Dermis blood vessel endothelial cell (primary cell): ENCODE measurements around the gene SFXN1. TPM values are rescaled to one million over a fixed set of nuclear protein-coding genes. Genes with fewer than 3 reads are reported as not detected.

Source experiments
- DNase-seq: peaks from one replicate; pipeline ENCODE4 v3.0.0; 2010
- total RNA-seq: library from RNA; depleted of rRNA; stranded (reverse); fragments of >200 nt; gene quantifications from 2 replicates; pipeline ENCODE4 v1.2.3, GENCODE V29; 2014

SFXN1 gene
- total RNA-seq, 1 donor from 2014 or later = 109 TPM

DNA sequence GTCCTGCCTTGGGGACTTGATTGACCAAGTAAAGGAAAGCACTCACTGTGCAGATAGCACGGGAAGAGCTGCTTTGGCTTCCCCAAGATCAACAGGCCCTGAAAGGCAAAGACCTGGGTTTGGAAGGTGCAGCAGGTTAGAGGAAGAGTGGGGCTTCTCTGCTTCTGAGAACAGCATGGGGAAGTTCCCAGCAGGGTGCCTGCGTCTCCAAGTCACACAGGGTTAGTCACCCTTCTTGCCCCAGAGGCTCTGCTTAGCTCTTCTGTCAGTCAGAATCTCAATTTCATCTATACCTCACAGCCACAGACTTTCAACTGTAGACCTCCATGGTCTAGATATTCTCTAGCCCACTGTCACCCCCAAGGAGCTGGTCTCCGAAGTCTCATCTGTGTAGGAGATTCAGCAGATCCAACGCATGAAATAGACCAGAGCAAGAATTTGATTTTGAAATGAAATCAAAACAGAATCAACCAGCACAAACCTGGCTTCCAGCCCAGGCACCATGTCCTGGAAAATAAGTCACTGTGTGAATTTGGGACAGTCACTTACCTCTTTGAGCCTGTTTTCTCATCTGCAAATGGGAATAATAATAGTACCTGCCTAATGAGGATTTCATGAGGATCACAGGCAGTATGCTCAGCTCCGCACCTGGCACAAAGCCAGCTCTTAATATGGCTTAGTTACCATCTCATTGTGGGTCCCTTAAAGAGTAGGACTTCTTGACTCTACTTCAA lies 64.0 kb downstream of the SFXN1 start:
- no peak for DNase-seq

DNA sequence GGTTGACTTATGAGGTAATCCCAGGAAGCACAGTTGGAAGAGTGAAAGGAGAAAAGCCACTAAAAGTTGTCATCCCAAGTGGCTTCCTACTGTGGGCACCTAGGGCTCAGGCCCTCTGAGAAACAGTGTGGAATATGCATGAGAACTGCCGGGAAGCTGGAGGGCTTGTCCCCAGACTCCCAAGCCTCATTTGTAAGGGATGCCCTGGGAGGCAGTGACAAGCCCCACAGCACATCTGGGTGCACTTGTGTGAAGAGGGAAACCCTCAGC lies 64.5 kb downstream of the SFXN1 start:
- DNase-seq = no peak

DNA sequence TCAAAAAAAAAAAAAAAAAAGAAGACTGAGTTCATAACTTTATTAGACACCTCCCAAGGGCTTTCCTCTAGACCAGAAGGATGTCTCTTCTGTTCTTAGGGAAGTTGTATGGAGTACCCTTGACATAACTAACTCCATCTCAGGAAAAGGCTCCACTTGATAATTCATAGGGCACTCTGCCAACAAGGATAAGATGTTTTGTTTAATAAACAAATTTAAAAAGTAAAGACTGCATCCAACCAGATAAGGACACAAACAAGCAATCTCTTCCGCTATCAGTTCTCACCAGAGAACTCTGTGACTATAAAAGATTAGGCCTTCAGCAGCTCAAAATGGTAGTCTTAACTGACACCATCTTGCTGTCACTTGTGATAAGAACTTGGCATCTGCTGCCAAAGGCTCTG lies 65.8 kb downstream of the SFXN1 start:
- DNase-seq = no peak

DNA sequence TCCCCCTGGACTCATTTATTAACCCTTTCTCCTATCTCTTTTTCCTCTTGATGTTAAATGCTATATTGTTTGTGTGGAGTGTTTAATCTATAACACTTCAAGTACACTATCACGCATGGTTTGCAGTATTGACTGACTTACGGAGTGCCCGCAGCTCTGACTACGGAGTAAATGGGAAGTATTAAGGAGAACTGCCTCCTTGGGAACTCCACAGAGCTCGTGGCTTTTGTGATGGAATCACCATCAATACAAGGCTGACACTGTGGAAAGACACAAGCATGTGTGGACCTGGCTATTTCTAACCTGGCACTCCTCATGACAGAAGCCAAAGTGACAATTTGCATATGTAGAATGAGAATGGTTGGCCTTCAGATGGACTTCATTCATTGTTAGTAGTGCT lies 66.2 kb downstream of the SFXN1 start:
- DNase-seq = no peak

DNA sequence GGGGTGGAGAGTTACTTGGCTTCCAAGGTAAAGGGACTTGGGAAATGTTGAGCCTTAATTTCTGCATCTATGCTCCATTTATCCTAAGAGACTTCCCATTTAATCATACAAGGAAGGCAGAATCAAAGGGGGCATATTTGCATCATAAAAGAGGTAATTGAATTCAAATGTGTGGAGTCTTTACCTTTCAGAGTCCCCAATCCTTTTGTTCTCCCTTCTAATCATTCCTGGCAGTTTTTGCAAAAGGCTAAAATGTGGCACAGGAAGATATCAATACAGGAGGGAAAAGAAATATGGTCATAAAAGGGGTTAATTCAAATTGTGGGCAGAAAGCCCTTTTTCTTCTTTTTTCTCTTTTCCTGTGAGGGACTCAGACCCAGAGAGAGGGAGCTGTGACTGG lies 69.5 kb downstream of the SFXN1 start:
- DNase-seq = no peak

DNA sequence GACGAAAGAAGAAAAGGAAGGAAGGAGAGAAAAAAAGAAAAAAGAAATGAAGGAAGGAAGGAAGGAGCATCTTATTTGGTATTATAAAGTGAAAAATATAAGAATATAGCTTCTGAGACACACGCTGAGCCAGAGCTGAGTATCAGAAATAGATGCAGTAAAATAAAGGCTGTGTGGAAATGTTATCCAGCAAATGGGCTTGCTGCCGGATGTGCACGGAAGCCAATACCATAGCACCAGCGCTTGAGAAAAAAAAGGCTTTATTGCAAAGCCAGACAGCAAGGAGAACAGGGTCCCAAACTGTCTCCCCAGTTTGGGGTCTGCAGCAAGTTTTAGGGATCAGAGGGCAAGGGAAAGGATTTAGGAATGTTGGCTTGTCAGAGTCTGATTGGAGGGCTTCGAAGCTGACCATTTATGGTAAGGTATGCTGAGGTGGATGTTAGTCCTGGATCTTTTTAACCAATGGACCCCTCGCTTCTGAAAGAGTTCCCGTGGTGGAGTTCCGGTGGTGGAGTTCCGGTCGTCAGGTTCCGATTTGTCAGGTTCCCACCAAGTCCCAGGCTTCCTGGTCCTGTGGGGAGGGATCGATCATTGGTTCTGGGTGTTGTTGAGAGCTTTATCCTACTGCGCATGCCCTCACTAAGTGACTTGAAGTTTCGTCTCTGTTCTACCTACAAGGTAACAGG lies 70.4 kb downstream of the SFXN1 start:
- no peak for DNase-seq

DNA sequence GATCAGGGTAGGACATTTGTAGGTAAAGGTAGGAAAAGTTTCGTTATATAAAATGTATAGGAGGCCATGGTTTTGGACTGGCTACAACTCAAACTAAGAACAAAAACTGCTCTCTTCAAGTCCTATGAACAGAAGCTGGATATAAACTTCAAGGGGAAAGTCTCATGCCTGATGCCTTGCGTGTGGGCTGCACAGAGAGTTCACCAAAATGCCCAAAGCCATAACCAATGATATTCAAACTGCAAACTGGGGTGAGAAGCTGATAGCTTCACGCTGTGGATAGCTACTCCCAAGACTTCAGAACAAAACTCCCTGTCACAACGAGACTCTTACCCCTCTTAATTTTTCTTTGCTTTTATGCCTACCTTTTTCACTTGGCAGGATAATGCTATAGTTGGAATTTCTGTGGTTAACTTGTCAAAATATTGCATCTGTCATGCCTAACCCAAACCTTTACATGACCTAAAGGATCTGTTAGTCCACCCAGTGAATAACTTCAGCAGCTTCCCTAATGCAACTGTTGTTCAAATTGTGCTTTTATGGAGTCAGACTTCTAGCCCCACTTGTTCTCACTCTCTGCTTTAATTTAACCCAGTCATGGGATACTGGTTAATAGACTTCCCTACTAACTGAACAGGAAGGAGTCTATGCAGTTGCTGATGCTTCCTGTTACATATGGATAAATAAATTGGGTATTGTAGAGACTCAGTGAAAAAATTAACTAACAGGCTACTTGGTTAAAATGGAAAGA lies 71.9 kb downstream of the SFXN1 start:
- no peak for DNase-seq

DNA sequence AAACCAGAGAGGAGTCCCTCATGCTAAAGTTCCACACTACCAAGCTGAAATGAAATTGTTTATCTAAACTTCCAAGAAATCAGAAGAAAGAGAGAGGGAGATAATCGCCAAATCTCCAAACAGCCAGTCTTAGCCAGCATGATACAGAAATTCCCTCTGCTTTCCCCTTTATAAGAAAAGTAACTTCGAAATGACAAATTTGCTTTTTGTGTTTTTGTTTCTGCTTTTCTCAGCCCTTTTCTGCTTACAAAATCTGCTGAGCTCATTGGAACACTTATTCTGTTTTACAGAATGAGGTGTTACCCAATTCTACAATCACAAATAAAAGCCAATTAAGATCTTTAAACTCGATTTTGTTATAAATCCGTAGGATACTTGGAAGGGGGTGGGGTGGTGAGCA lies 72.9 kb downstream of the SFXN1 start:
- DNase-seq = no peak

DNA sequence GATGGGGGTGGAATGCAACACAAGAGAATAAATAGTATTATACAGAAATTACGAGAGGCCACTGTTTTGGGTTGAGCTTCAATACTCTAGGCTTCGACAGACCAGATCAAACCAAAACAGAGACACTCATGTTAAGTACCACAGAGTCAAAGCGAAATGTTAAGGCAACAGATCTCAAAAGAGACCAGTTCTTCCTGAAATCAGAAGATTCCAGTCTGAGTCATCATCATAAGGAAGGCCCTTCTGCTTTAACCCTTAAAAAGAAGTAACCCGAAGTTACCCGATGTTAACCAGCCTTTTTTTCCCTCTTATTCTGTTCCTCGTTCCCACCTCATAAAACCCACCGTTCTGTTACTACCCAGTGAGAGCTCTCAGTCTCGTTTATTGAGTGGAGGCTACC lies 75.9 kb downstream of the SFXN1 start:
- no peak for DNase-seq

DNA sequence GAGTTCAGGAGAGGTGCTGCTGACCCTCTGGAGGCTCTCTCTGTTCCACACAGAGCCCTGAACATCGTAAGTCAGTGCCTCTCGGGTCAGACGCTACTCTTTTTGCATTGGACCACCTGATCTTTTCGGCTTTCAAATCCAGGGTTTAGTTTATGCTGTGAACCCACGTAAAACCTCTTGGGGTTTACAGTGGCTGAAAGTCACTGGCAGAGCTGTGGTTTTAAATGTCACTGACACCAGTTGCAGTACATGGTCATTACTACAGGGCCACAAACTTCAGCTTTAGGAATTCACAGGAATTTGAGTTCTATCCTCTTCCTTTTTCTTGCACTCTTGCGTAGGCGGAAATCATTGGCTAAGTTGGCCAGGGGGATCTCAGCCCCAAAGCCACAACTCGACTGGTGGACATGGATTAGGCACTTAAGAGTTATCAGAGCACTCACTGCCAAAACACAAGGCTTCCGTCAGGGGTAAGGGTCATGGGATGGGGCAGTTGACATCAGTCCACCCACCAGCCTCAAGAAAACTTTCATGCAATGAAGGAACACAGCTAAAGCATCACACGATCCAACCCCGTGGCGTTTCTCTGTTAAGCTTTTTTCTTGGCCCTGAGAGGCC lies 76.9 kb downstream of the SFXN1 start:
- DNase-seq = no peak

DNA sequence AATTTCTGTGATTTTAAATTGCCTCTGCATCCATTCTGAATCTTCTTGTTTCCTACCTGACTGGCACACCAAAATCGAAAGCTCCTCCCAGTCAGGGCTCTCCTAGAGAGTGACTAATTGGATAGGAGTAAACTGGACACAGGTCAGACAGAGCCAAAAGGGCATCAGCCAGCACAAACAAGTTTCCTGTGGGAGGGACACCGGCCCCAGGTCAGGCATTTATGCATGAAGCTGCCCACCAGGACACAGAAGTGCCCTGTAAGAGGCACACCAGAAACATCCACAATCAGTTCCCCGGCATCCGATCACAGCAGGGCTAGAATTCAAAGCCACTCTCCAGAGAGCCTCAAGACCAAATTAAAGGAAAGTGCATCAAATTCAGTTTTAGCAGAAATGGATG lies 78.4 kb downstream of the SFXN1 start:
- no peak for DNase-seq

DNA sequence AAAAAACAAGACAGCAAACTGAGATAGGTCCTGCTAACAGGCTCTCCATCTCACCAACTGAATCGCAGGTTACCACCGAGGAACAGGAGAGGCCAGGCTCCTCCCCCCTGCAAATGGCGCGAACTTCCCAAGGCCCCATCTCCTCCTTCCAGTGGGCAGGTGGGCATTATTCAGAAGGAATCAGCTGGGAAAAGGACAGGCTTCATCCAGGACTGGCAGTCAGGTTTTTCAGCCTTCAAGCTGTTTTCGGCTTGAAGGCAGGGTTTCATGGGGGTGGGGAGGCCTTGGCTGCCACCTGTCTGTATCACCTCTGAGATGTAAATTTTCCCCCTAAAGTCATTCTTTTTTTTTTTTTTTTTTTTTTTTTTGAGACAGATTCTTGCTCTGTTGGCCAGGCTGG lies 79.4 kb downstream of the SFXN1 start:
- no peak for DNase-seq

DNA sequence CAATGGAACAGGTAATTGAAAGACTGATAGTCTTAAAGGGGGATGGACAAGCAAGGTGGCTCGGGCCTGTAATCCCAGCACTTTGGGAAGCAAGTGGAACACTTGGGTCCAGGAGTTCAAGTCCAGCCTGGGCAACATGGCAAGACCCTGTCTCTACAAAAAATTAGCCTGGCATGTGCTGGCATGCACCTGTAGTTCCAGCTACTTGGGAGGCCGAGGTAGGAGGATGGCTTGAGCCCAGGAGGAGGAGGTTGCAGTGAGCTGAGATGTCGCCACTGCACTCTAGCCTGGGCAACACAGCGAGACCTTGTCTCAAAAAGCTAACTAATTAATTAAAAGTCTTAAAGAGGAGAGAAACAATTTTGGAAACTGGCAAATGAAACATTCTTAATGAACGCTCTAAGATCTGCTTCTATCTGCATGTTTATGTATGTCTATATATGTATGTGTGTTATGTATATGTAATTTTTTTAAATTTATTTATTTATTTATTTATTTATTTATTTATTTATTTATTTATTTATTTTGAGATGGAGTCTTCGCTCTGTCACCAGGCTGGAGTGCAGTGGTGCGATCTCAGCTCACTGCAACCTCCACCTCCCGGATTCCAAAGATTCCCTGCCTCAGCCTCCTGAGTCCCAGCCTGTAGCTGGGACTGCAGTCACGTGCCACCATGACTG lies 80.6 kb downstream of the SFXN1 start:
- no peak for DNase-seq

DNA sequence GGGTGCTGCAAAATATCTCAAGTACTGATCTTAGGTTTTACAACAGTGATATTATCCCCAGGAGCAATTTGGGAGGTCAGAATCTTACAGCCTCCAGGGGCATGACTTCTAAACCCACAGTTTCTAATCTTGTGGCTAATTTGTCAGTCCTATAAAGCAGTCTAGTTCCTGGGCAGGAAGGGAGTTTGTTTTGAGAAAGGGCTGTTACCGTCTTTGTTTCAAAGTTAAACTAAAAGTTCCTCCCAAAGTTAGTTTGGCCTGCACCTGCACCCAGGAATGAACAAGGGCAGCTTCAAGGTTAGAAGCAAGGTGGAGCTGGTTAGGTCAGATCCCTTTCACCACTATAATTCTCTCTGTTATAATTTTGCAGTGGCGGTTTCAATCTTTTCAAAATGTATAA lies 81.7 kb downstream of the SFXN1 start:
- no peak for DNase-seq

DNA sequence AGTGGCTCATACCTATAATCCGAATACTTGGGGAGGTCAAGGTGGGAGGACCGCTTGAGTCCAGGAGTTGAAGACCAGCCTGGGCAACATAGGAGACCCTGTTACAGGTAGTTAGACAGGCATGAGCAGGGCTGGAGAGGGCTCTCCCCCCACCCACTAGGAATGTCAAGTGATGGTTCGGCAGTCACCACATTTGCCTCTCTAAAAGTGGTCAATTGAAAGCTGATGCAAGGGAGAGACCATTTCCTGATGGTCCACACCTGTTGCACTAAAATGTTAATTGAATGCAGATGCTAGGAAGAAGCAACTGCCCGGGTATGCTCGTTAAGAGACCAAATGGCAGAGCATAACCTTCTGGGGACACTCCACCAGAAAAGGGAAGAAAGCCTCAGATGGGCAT lies 82.7 kb downstream of the SFXN1 start:
- no peak for DNase-seq

DNA sequence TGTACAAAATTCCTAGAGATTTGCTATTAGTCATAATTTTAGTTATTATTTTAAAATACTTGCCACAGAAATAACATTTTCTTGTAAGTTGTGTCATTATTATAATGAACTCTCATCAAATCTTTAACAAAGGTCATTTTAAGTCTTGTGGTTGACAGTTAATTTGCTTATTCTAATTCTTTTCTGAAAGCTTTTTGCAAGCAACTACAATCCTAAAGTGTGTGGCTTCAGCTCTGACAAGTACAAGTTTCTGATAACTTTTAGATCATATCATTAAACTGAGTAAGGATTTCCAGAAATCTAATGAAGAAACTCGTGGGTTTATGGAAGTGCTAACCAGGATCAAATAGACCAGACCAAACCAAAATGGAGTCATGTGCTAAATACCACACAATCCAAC lies 86.4 kb downstream of the SFXN1 start:
- DNase-seq = no peak

DNA sequence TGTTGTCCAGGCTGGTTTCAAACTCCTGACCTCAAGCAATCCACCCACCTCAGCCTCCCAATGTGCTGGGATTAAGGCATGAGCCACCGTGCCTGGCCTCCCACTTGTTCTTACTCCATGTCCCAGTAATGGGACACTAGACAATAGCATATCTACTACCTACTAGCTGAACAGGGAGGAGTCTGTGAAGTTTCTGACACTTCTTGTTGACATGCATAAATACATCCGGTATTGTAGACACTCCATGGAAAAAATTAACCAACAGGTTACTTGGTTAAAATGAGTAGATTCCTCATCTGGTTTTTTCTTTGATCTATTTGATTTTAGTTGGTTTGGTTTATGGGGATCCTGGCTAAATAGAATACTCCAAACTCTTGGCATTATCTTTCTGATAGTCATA lies 88.3 kb downstream of the SFXN1 start:
- DNase-seq = no peak

DNA sequence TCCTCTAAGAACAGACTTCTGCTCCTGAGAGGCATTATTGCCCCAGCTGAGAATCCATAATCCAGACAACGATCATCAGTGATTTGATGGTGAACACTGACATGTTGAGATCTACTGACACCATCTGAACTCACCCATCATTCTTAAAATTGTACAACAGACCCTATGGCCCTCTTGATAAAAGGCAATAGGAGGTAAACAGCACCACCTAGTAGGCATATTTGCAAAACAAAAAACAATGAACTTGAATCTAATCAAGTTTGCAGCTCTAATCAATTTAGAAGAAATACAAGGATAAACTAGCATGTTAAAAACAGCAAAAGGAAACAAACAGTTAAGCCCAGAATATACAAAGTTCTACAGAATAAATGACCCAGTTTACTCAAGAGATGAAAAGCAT lies 89.6 kb downstream of the SFXN1 start:
- no peak for DNase-seq

DNA sequence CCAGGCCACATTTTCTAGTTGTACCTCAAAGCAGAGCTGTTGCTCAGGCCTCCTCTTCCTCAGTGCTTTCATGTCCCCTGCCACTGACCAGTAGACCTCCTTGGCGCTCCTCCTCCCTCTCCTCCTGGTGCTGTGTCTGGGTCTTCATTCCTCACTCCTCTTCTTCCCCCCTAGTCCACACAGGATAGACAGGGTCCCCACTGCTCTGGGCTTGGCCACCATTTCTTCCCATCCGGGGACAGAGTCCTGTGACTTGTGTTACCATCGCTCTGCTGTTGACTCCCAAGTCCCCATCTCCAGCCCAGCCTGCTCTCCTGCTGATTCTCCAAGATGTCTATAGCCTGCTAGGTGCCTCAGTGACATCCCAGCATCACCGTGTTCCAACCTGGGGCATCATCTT lies 91.3 kb downstream of the SFXN1 start:
- DNase-seq = no peak

DNA sequence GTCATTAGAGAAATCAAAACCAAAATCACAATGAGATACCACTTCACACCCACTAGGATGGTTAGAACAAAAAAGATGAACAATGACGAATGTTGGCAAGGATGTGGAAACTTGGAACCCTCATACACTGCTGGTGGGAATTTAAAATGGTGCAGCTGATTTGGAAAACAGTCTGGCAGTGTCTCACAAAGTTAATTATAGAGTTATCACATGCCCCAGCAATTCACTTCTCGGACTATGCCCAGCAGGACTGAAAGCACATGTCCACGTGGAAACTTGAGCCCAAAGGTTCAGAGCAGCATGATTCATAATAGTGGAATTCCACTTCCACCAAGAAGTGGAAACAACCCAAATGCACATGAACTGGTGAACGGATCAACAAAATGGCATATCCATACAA lies 94.5 kb downstream of the SFXN1 start:
- peak; percentile 3 for DNase-seq

DNA sequence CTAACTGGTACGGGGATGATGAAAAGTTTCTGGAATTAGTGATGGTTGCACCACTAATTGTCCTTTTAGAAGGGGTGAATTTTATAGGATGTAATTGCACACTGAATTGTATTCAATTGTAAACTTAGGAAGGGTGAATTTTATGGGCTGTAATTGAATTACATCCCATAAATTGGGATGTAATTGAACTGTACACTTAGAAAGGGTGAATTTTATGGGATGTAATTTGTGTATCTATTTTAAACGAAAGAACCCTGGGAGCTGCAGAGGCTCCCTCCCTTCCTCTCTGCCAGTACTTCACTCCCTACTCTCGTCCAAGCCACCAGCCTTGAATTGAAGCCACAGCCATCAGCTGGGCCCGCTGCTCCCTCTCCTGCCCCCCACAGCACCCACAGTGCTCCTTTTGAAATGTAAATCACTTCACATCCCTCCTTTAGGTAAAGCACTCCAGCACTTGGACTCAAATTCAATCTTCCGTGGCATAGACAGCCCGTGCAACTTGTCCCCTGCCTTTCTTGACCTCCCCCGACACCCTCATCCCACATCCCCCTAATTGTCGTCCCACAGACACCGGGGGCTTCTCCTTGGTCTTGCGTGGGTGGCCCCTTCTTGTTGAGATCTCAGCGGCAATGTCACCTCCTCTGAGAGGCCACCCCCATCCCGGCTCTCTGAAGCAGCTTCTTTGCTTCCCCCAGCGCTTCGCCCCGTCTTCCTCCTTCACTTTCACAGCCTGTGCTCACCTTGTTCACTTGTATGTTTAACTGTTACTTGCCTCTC lies 95.3 kb downstream of the SFXN1 start:
- DNase-seq = no peak

DNA sequence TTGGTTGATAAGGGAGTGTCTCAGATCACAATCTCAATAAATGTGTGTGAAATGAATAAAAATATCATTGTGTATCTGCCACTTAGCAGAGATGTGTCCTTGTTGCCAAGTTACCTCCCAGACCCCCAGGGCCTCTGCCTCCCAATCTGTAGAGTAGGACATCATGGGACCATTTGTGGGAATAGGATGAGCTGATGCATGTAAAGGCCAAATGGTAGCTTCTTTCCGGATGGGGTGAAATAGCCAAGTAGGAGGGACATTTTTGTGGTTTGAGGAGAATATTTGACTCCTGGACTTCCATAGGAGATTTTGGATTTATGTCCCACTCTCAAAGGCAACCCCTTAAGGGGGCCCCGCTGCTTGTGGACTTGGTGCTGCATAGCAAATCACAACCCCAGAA lies 96.9 kb downstream of the SFXN1 start:
- no peak for DNase-seq
